Coronary artery (tissue), 2 donors: ENCODE measurements around the gene FUOM.

Source experiments
- DNase-seq: peaks from one replicate; pipeline ENCODE4 v3.0.0-alpha.2; 2017; ENCODE audit warnings: low spot score
- H3K27ac ChIP-seq, 2 donors: fragments of 200-600 bp; sonication (generic); one replicate each; pipeline ENCODE4 v1.5.1; 2016 to 2019
- H3K4me3 ChIP-seq: fragments of 200-600 bp; sonication (generic); 2 replicates; pipeline ENCODE4 v1.5.1; 2016; ENCODE audit warnings: mild to moderate bottlenecking, moderate library complexity
- CTCF ChIP-seq: fragments of 200-600 bp; sonication (generic); IDR thresholded peaks from one replicate; pipeline ENCODE4 v1.5.1; 2019; ENCODE audit warnings: antibody characterized with exemption

FUOM gene

GRCh38 chr10:133401500-133401899, 43.7 kb upstream of the FUOM start:
- Histone ChIP-seq H3K4me3 (no peak overlapping the region), H3K27ac (no peak overlapping the region)
- no peak for DNase-seq
- no peak for TF ChIP-seq CTCF

- no peak overlapping the region for H3K27ac ChIP-seq
- TF ChIP-seq CTCF = no peak
- DNase-seq = no peak
- no peak overlapping the region for H3K4me3 ChIP-seq
Measured at GRCh38 chr10:133400624-133401424, 43.0 kb upstream of the FUOM start.

DNA sequence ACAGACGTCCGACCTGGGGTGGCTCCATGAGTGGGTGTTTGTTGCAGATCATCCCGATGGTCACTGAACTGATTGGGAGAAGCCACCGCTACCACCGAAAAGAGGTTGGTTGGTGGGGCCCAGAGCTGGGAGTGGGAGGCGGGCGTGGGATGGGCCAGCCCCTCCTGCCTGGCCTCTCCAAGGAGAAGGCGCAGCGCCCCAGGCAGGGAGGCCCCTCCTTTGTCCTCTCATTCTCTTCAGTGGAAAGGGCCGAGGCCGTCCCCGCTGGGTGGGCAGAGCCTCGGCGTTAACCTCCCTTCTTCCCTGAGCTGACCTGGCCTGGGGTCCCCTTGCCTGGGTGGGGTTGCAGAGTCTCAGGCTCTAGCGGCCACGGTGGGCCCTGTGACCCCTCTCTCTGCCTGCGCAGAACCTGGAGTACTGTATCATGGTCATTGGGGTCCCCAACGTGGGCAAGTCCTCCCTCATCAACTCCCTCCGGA, 41.3 kb upstream of the FUOM start:
- peak; percentile 61 for DNase-seq

DNA sequence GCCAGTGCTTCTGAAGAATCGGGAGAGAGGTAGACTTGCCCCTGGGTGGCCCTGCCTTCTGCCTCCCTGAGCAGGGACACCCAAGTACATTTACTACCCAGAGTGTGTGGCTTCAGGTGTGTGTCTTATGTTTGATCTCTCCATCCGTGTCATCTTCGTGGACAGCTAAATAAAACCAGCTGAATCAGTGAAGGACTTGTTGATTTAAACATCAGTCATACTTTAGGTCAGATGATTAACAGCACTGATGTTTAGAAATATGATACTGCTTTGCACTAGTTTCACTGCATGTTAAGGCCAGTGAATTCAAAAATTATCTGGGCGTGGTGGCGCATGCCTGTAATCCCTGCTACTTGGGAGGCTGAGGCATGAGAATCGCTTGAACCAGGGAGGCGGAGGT, 40.1 kb upstream of the FUOM start:
- DNase-seq = no peak
- TF ChIP-seq CTCF = no peak
- Histone ChIP-seq H3K4me3 (no peak overlapping the region), H3K27ac (no peak overlapping the region)

More for the DNA sequence above, 41.3 kb upstream of the FUOM start:
- TF ChIP-seq CTCF = no peak
- H3K27ac ChIP-seq = no peak overlapping the region
- H3K4me3 ChIP-seq = no peak overlapping the region

GRCh38 chr10:133396035-133396624, 38.3 kb upstream of the FUOM start:
- Histone ChIP-seq H3K4me3 (no peak overlapping the region), H3K27ac (no peak overlapping the region)
- peak; percentile 53 for DNase-seq
- no peak for TF ChIP-seq CTCF

- no peak for TF ChIP-seq CTCF
Measured at GRCh38 chr10:133394801-133395221, 37.0 kb upstream of the FUOM start.

More at GRCh38 chr10:133394801-133395221, 37.0 kb upstream of the FUOM start:
- no peak for DNase-seq
- peak overlapping the region; percentile 10 to 88 for H3K27ac ChIP-seq
- peak overlapping the region; percentile 99 for H3K4me3 ChIP-seq
